B cell (primary cell): ENCODE data around the gene BRSK2. TPM values are rescaled to one million over a fixed set of nuclear protein-coding genes. Genes with fewer than 3 reads are reported as not detected.

Source experiments
- ATAC-seq: fragments of 200-7000 bp; cut with Tn5 transposase; one replicate; pipeline ENCODE4 v1.10.0; 2021; ENCODE audit warnings: low read depth, mild to moderate bottlenecking, moderate number of reproducible peaks, moderate library complexity
- CTCF ChIA-PET: fragments of 350-600 bp; sonication (Branson Sonifier 250); formaldehyde crosslinking; loops from one replicate; lab custom pipeline; 2021; ENCODE audit warnings: antibody characterized with exemption, inconsistent platforms; lab: Charles Lee
- POLR2A ChIA-PET: fragments of 350-600 bp; sonication (Branson Sonifier 250); formaldehyde crosslinking; loops from one replicate; lab custom pipeline; 2021; ENCODE audit warnings: antibody characterized with exemption; lab: Charles Lee
- DNase-seq: peaks from one replicate; pipeline ENCODE4 v3.0.0; 2013
- H2AFZ ChIP-seq: 2 replicates; pipeline ENCODE4 v1.6.1; 2012; ENCODE audit warnings: mild to moderate bottlenecking, low read depth, low read length; ENCODE audit not compliant: insufficient read depth, poor library complexity, severe bottlenecking
- H3K27ac ChIP-seq, 2 donors: 1 replicate in 1 of 2; 2 replicates in 1 of 2; pipeline ENCODE4 v1.5.1; 2012 to 2013; ENCODE audit warnings: low read length in 2 of 2, mild to moderate bottlenecking in 2 of 2, moderate library complexity in 1 of 2
- H3K27me3 ChIP-seq, 4 experiments: fragments of 200-600 bp in 1 of 4; sonication (generic) in 1 of 4; replicated peaks in 1 of 4; 1 replicate in 2 of 4; 2 replicates in 2 of 4; pipeline versions ENCODE4 v1.6.1 to v1.7.0; 2013 to 2016; ENCODE audit warnings: low read length in 3 of 4, mild to moderate bottlenecking in 2 of 4, mixed read lengths in 1 of 4, moderate library complexity in 1 of 4; ENCODE audit not compliant: insufficient read depth in 4 of 4, control insufficient read depth in 3 of 4; ENCODE audit errors: control extremely low read depth in 1 of 4
- H3K36me3 ChIP-seq, 2 experiments: replicated peaks in 1 of 2; 1 replicate in 1 of 2; 2 replicates in 1 of 2; pipeline versions ENCODE4 v1.6.1 to v1.7.1; 2013; ENCODE audit warnings: low read length in 1 of 2; ENCODE audit not compliant: insufficient read depth in 2 of 2, control insufficient read depth in 1 of 2; ENCODE audit errors: control extremely low read depth in 1 of 2, extremely low read depth in 1 of 2
- H3K4me1 ChIP-seq, 2 donors: fragments of 200-600 bp in 1 of 2; sonication (generic) in 1 of 2; 1 replicate in 1 of 2; 2 replicates in 1 of 2; pipeline versions ENCODE4 v1.5.1 to v1.6.1; 2013 to 2017; ENCODE audit warnings: low read length in 2 of 2; ENCODE audit not compliant: control insufficient read depth in 2 of 2, insufficient read depth in 2 of 2
- H3K4me2 ChIP-seq: replicated peaks from 2 replicates; pipeline ENCODE3; 2012; ENCODE audit warnings: mild to moderate bottlenecking, low read depth, low read length; ENCODE audit not compliant: poor library complexity, severe bottlenecking
- H3K4me3 ChIP-seq, 5 experiments: fragments of 200-600 bp in 1 of 5; sonication (generic) in 1 of 5; 1 replicate in 3 of 5; 2 replicates in 2 of 5; pipeline versions ENCODE4 v1.5.1 to v1.7.0; 2011 to 2016; ENCODE audit warnings: low read length in 4 of 5, mild to moderate bottlenecking in 4 of 5, low read depth in 2 of 5, control low read depth in 1 of 5, moderate library complexity in 1 of 5; ENCODE audit not compliant: insufficient read depth in 1 of 5; ENCODE audit errors: control extremely low read depth in 1 of 5, extremely low read depth in 1 of 5
- H3K79me2 ChIP-seq: fragments of 200-600 bp; sonication (generic); one replicate; pipeline ENCODE4 v1.6.0; 2016; ENCODE audit warnings: low read length; ENCODE audit not compliant: control insufficient read depth, insufficient read depth
- H3K9ac ChIP-seq: fragments of 200-600 bp; sonication (generic); 2 replicates; pipeline ENCODE4 v1.6.1; 2017; ENCODE audit warnings: mild to moderate bottlenecking, low read length, moderate library complexity
- H3K9me3 ChIP-seq, 3 donors: one replicate each; pipeline versions ENCODE4 v1.6.1 to v1.7.1; 2013; ENCODE audit warnings: low read length in 2 of 3; ENCODE audit not compliant: control insufficient read depth in 2 of 3, insufficient read depth in 1 of 3; ENCODE audit errors: control extremely low read depth in 1 of 3
- H4K20me1 ChIP-seq: 2 replicates; pipeline ENCODE4 v1.6.0; 2012; ENCODE audit warnings: mild to moderate bottlenecking, low read length; ENCODE audit not compliant: insufficient read depth, control insufficient read depth, poor library complexity, severe bottlenecking
- H3K27ac Mint-ChIP-seq: one replicate; pipeline ENCODE4 v1.8.0; 2021; ENCODE audit warnings: mixed read lengths
- H3K27me3 Mint-ChIP-seq: one replicate; pipeline ENCODE4 v1.8.0; 2021; ENCODE audit warnings: mixed read lengths
- H3K4me1 Mint-ChIP-seq: one replicate; pipeline ENCODE4 v1.8.0; 2021; ENCODE audit warnings: mixed read lengths
- H3K4me3 Mint-ChIP-seq: one replicate; pipeline ENCODE4 v1.8.0; 2021; ENCODE audit warnings: mixed read lengths
- H3K9me3 Mint-ChIP-seq: one replicate; pipeline ENCODE4 v1.8.0; 2022; ENCODE audit warnings: mixed read lengths; ENCODE audit not compliant: insufficient read depth
- EZH2 ChIP-seq: IDR thresholded peaks from 2 replicates; pipeline ENCODE4 v1.6.1; 2012; ENCODE audit warnings: borderline replicate concordance, low read depth, mild to moderate bottlenecking, moderate library complexity, low read length; ENCODE audit not compliant: insufficient read depth, poor library complexity, severe bottlenecking
- WGBS: methylation state at CpG from one replicate; pipeline ENCODE4 v1.1.5; 2013; ENCODE audit warnings: missing lambda C conversion rate; ENCODE audit not compliant: insufficient coverage; 5-methylcytosine and 5-hydroxymethylcytosine counted together
- intact Hi-C: fragments of 100-400 bp; cut with micrococcal nuclease; formaldehyde crosslinking; loops from one replicate; pipeline ENCODE4 v1.10.0; 2022
- polyA plus RNA-seq: library from polyadenylated mRNA; depleted of rRNA; stranded (reverse); fragments of >200 nt; gene quantifications from 2 replicates; pipeline ENCODE4 v1.2.3, GENCODE V29; 2012
- total RNA-seq, 2 donors: library from RNA; stranded (reverse); fragments of 120-200 nt in 1 of 2; gene quantifications; 1 replicate in 1 of 2; 2 replicates in 1 of 2; pipeline versions ENCODE4 v1.2.3 to v1.2.4, GENCODE V29; 2013 to 2022
- TF ChIP-seq, protein P1 (sequence below): fragments of 200-600 bp; IDR thresholded peaks from one replicate; pipeline ENCODE4 v1.8.0; 2022; ENCODE audit warnings: antibody characterized with exemption, mild to moderate bottlenecking

The BRSK2 gene
- total and polyA plus RNA-seq, 2 donors (not counting 1 experiment from before 2014, with no cell fraction given): 0.51 to 0.79 TPM

DNA sequence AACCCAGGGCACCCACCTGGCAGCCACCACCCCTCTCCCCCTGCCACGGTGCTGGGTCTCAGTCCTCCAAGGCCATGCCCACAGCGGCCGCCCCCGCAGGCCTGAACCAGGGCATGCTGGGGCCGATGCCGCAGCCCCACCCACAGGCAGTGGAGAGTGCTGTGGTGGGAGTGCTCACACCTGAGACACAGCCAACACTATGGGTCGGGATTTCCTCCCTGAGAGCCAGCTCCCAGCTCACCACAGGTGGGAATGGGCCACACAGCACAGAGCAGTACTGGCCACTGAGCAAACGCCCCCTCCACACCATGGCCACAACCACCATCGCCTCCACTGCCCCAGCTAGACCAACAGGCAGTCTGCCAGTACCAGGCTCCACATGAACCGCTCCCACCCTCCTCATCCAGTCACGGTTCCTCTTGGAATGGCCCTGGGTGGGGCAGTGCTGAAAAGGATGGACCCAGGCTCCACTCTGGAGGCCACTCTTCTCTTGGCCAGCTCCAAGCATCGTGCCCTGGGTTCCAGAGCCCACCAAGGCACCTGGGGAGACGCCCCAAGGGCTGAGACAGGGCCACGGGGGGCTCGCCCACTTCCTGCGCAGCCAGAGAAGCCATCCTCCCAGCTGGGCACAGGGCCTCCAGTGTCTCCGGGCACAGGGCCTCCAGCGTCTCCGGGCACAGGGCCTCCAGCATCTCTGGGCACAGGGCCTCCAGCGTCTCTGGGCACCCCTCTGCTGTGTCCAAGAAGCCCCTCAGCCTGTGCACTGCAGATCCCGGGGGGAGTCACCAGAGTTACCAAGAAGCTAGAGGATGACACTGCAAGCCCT, 82.7 kb downstream of the BRSK2 start:
- WGBS: 93% methylated on average over 18 of the region's 21 CpGs
- H3K4me3 ChIP-seq: no peak overlapping the region
- H2AFZ ChIP-seq: no peak overlapping the region
- ChIA-PET CTCF (no interaction called here), POLR2A (no interaction called here)
- intact Hi-C loops: no loop called here
- no peaks in the 10 kb centered on the region for H3K27me3 ChIP-seq
- no peaks in the 10 kb centered on the region for H3K4me1 Mint-ChIP-seq
- H3K27ac ChIP-seq: no peak overlapping the region
- no peaks in the 10 kb centered on the region for H3K79me2 ChIP-seq
- DNase-seq (no peak), ATAC-seq (no peak)
- H3K9me3 Mint-ChIP-seq: no peaks in the 10 kb centered on the region
- no peak for TF ChIP-seq EZH2
- TF ChIP-seq, protein P1, sequence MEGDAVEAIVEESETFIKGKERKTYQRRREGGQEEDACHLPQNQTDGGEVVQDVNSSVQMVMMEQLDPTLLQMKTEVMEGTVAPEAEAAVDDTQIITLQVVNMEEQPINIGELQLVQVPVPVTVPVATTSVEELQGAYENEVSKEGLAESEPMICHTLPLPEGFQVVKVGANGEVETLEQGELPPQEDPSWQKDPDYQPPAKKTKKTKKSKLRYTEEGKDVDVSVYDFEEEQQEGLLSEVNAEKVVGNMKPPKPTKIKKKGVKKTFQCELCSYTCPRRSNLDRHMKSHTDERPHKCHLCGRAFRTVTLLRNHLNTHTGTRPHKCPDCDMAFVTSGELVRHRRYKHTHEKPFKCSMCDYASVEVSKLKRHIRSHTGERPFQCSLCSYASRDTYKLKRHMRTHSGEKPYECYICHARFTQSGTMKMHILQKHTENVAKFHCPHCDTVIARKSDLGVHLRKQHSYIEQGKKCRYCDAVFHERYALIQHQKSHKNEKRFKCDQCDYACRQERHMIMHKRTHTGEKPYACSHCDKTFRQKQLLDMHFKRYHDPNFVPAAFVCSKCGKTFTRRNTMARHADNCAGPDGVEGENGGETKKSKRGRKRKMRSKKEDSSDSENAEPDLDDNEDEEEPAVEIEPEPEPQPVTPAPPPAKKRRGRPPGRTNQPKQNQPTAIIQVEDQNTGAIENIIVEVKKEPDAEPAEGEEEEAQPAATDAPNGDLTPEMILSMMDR: no peak
- H3K4me2 ChIP-seq: no peak overlapping the region
- no peaks in the 10 kb centered on the region for H3K27me3 Mint-ChIP-seq
- H3K9ac ChIP-seq: no peak overlapping the region
- H3K27ac Mint-ChIP-seq: no peak overlapping the region
- no peak overlapping the region for H3K4me3 Mint-ChIP-seq
- no peaks in the 10 kb centered on the region for H3K4me1 ChIP-seq
- H3K9me3 ChIP-seq: no peaks in the 10 kb centered on the region
- peaks cover 0 to 55% of the 10 kb centered on the region in 2 experiments for H3K36me3 ChIP-seq
- H4K20me1 ChIP-seq: no peaks in the 10 kb centered on the region

DNA sequence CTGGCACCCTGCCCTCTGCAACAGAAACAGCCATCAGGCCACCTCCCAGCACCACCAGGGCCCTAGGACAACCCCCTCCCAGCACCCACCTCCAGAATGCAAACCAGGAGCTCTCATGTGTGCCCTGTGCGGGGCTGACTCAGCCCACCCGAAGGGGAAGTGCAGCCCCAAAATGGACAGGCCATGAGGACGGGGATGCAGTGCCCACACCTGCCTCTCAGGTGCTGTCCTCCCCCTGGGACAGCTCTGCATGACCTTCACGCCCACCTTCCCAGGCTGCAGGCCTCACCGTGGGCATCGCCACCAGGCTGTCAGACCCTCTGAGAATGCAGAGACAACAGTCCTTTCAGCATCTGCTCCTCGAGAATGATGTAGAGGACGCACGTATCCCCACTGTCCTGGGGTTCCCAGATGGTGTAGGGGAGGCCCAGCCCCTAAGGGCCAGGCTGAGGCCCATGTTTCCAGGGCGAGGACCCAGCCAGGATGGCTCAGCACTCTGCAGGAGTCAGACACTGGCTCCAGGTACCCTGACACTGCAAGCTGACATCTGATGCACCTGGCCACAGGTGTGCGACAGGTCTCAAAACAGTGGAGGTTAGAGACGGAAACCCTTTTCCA, 83.4 kb downstream of the BRSK2 start:
- 91% methylated on average over 12 of the region's 12 CpGs for WGBS
- Histone ChIP-seq H2AFZ (no peak overlapping the region), H3K27me3 (no peaks in the 10 kb centered on the region), H3K9ac (no peak overlapping the region), H3K4me2 (no peak overlapping the region), H3K36me3 (peaks cover 0 to 60% of the 10 kb centered on the region in 2 experiments), H4K20me1 (no peaks in the 10 kb centered on the region), H3K4me1 (no peaks in the 10 kb centered on the region), H3K4me3 (no peak overlapping the region), H3K27ac (no peak overlapping the region), H3K9me3 (no peaks in the 10 kb centered on the region), H3K79me2 (no peaks in the 10 kb centered on the region)
- Mint-ChIP-seq H3K4me1 (no peaks in the 10 kb centered on the region), H3K4me3 (no peak overlapping the region), H3K9me3 (no peaks in the 10 kb centered on the region), H3K27me3 (no peaks in the 10 kb centered on the region), H3K27ac (no peak overlapping the region)
- TF ChIP-seq, protein P1: no peak
- TF ChIP-seq EZH2: no peak
- DNase-seq (no peak), ATAC-seq (no peak)
- CTCF ChIA-PET: no interaction called here
- POLR2A ChIA-PET: no interaction called here
- intact Hi-C loops: no loop called here
